Measurements from ENCODE around the gene GNA14. TPM values are rescaled to one million over a fixed set of nuclear protein-coding genes. Genes with fewer than 3 reads are reported as not detected.

The GNA14 gene
- total and polyA plus RNA-seq, 12 donors: 1.7 to 11.9 (median 2.9) TPM

DNA sequence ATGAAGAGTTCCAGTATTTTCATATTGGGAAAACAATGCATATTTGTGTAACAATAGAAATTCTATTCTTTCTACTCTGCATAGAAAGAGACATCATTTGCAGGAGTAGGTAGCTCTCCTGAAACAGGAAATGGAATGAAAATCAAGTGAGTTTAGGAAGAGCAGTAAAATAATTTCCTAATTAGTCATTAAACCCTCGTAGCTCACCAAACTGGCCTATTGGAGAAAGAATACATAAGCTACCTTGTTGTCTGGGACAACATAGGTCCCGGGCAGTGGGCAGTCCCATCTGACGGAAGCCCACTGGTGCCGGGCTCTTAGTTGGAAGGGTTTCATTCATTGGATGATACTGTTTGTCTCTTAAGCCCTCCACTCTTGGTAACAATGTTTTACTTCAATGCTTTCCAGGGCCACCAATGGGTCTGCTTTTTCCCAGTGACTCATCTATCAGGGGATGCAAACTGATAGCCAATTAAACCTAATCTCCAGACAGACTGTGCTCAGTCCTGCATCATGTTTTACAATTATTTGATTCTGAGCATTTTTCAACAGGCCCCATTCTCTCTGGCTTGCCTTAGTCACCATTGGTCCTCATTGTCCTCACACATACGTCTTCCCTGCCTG is 46.5 kb downstream of the GNA14 start:
- Histone ChIP-seq H3K4me1 (replicated peaks in 1 of 2) (peaks cover 0 to 16% of the 10 kb centered on the region in 2 donors), H3K9me3 (replicated peaks in 1 of 3) (no peaks in the 10 kb centered on the region), H3K27me3 (no peaks in the 10 kb centered on the region), H3K36me3 (replicated peaks in 1 of 2) (no peaks in the 10 kb centered on the region), H3K4me3 (no peak overlapping the region), H3K27ac (no peak overlapping the region)
- no peak for DNase-seq
- TF ChIP-seq, protein P1, sequence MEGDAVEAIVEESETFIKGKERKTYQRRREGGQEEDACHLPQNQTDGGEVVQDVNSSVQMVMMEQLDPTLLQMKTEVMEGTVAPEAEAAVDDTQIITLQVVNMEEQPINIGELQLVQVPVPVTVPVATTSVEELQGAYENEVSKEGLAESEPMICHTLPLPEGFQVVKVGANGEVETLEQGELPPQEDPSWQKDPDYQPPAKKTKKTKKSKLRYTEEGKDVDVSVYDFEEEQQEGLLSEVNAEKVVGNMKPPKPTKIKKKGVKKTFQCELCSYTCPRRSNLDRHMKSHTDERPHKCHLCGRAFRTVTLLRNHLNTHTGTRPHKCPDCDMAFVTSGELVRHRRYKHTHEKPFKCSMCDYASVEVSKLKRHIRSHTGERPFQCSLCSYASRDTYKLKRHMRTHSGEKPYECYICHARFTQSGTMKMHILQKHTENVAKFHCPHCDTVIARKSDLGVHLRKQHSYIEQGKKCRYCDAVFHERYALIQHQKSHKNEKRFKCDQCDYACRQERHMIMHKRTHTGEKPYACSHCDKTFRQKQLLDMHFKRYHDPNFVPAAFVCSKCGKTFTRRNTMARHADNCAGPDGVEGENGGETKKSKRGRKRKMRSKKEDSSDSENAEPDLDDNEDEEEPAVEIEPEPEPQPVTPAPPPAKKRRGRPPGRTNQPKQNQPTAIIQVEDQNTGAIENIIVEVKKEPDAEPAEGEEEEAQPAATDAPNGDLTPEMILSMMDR (IDR thresholded peaks at IDR 0.05): no peak
- no peak for TF ChIP-seq POLR2A (IDR thresholded peaks at IDR 0.05)
- intact Hi-C loops (cut with DNase I): no loop called here
- 81 to 89% (median 85%) methylated on average over 5 of the region's 5 CpGs for WGBS, 4 donors

DNA sequence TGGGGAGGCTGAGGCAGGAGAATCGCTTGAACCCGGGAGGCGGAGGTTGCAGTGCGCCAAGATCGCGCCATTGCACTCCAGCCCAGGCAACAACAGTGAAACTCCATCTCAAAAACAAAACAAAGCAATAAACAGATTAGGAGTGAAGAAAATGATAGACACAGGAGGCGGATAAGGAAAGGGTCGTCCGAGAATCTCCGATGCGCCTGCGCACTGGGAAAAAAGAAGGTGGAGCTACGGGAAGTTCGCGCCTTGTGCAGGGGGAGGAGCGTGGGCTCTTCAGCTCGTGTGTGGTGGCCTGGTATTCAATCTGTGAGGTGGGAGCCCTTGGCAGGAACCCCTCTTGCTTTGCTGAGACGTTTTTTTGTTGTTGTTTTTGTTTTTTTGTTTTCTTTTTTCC is 47.3 kb downstream of the GNA14 start:
- DNase-seq: no peak
- intact Hi-C loops (cut with DNase I): no loop called here
- Histone ChIP-seq H3K27me3 (no peaks in the 10 kb centered on the region), H3K4me3 (no peak overlapping the region), H3K36me3 (replicated peaks in 1 of 2) (no peaks in the 10 kb centered on the region), H3K27ac (no peak overlapping the region), H3K4me1 (replicated peaks in 1 of 2) (peaks cover 0 to 17% of the 10 kb centered on the region in 2 donors), H3K9me3 (replicated peaks in 1 of 3) (no peaks in the 10 kb centered on the region)
- 84 to 87% (median 85%) methylated on average over 18 of the region's 18 CpGs for WGBS, 4 donors
- TF ChIP-seq POLR2A (IDR thresholded peaks at IDR 0.05): no peak
- TF ChIP-seq, protein P1 (IDR thresholded peaks at IDR 0.05): no peak

DNA sequence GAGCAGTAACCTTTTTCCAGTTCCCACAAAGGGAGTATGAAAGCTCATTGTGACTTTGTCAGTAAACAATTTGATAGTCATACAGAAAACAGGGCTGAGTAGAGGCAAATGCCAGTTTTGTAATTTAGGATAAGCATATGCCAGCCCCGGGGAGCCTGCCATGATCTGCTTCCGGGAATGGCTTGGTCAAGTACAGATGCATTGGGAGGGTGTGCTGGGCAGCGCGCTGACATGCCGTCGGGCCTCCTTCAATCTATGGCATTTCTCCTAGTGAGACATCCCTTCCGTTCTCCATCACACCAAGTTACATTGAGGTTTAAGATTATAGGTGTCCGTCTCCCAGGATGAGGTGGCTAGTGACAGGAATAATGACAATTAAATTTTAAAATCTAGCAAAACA is 48.6 kb downstream of the GNA14 start:
- peak overlapping the region in 1 of 5 donors; percentile 7 for H3K27ac ChIP-seq
- no peak for DNase-seq
- H3K4me3 ChIP-seq: no peak overlapping the region
- peaks cover 0 to 21% of the 10 kb centered on the region in 2 donors for H3K4me1 ChIP-seq (replicated peaks in 1 of 2)
- intact Hi-C loops (cut with DNase I): no loop called here
- TF ChIP-seq, protein P1 (IDR thresholded peaks at IDR 0.05): no peak
- no peak for TF ChIP-seq POLR2A (IDR thresholded peaks at IDR 0.05)
- H3K9me3 ChIP-seq (replicated peaks in 1 of 3): no peaks in the 10 kb centered on the region
- 93 to 96% (median 95%) methylated on average over 8 of the region's 8 CpGs for WGBS, 4 donors
- no peaks in the 10 kb centered on the region for H3K27me3 ChIP-seq
- H3K36me3 ChIP-seq (replicated peaks in 1 of 2): no peaks in the 10 kb centered on the region

DNA sequence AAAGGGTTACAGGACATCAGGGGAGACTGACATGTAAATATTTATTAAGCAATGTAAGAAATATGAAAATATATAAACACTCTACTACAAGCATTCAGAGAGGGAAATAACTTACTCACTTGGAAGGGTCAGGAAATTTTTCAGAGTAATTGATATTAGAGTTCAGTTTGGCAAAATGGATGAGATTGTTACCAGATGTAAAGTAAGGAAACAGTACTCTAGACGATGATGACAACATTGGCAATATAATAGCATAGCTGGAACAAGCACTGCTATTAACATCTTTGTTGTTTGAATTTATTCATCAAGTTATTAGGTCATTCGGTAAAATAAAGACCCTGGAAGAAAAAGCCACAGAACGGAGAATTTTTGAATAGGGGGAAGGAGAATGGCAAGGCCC is 49.1 kb downstream of the GNA14 start:
- Histone ChIP-seq H3K9me3 (replicated peaks in 1 of 3) (no peaks in the 10 kb centered on the region), H3K27ac (peak overlapping the region in 1 of 5 donors; percentile 53), H3K27me3 (no peaks in the 10 kb centered on the region), H3K36me3 (replicated peaks in 1 of 2) (no peaks in the 10 kb centered on the region), H3K4me3 (no peak overlapping the region), H3K4me1 (replicated peaks in 1 of 2) (peaks cover 0 to 21% of the 10 kb centered on the region in 2 donors)
- intact Hi-C loops (cut with DNase I): no loop called here
- TF ChIP-seq, protein P1 (IDR thresholded peaks at IDR 0.05): no peak
- TF ChIP-seq POLR2A (IDR thresholded peaks at IDR 0.05): no peak
- WGBS, 4 donors: 75 to 79% (median 76%) methylated on average over 3 of the region's 3 CpGs
- no peak for DNase-seq
